ENCODE results near the gene LTBP2. TPM values are rescaled to one million over a fixed set of nuclear protein-coding genes. Genes with fewer than 3 reads are reported as not detected.
"Not testable (repeated sequence)": the region's sequence is repeated elsewhere in the genome, so short reads cannot be mapped to it uniquely, and the experiment has no call there.

Gene LTBP2
- total RNA-seq, 1 experiment from 2014 or later = 1.3 TPM

DNA sequence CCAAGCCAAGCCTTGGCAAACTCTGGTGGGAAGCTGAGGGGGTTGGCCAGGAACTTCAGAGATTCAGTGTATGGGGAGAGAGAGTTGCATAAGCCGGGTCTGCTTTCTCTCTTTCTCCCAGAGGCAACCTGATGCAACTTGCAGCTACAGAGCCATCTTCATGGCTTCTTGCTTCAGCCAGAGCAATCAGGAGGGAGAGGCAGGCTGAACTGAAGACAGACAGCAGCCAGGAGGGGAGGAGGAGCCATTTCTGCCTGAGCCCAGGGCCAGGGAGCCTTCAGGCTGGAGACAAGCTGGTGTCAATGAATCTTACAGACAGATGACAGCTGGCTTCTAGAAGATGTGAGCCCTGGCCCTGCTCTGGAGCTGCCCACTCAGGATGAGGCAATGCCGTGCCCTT is 137.7 kb downstream of the LTBP2 start:
- H3K27me3 ChIP-seq (ENCODE audit: control insufficient read depth, insufficient read depth, low read length) = no peaks in the 10 kb centered on the region
- H3K4me3 ChIP-seq (ENCODE audit: insufficient read depth, low read depth, low read length) = no peak overlapping the region
- no peak for DNase-seq
- H3K36me3 ChIP-seq (replicated peaks; ENCODE audit: control insufficient read depth, insufficient read depth, low read length) = peaks cover 5% of the 10 kb centered on the region

DNA sequence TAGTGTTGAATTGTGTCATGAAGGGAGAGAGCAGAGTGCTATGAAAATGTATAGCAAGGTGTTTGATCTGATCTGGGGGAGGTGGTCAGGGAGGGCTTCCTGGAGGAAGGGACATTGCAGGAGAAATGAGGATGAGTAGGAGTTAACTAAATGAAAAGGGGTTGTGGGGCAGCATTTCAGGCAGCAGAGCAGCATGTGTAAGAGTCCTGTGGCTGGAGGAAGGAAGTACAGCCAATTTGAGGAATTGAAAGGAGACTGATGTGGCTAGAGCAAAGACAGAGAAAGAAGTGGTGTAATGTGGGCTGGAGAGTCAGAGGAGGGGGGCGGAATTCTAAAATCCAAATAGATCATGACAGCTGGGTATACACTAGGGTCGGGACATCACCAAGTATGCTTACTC is 139.4 kb downstream of the LTBP2 start:
- no peaks in the 10 kb centered on the region for H3K27me3 ChIP-seq (ENCODE audit: control insufficient read depth, insufficient read depth, low read length)
- no peak overlapping the region for H3K4me3 ChIP-seq (ENCODE audit: insufficient read depth, low read depth, low read length)
- H3K36me3 ChIP-seq (replicated peaks; ENCODE audit: control insufficient read depth, insufficient read depth, low read length) = peaks cover 4% of the 10 kb centered on the region
- DNase-seq = no peak

- Histone ChIP-seq H3K27me3 (ENCODE audit: control insufficient read depth, insufficient read depth, low read length) (no peaks in the 10 kb centered on the region), H3K4me3 (ENCODE audit: insufficient read depth, low read depth, low read length) (no peak overlapping the region), H3K36me3 (replicated peaks; ENCODE audit: control insufficient read depth, insufficient read depth, low read length) (peaks cover 2% of the 10 kb centered on the region)
- DNase-seq = no peak
Measured at GRCh38 chr14:74469548-74470518, 142.2 kb downstream of the LTBP2 start.

- DNase-seq = no peak
- no peak overlapping the region for H3K4me3 ChIP-seq (ENCODE audit: insufficient read depth, low read depth, low read length)
- no peaks in the 10 kb centered on the region for H3K27me3 ChIP-seq (ENCODE audit: control insufficient read depth, insufficient read depth, low read length)
- no peaks in the 10 kb centered on the region; the same call in 1 of the 2 replicates for H3K36me3 ChIP-seq (replicated peaks; ENCODE audit: control insufficient read depth, insufficient read depth, low read length)
Measured at GRCh38 chr14:74468513-74468912, 143.5 kb downstream of the LTBP2 start.

- no peaks in the 10 kb centered on the region; the same call in 1 of the 2 replicates for H3K27me3 ChIP-seq (ENCODE audit: control insufficient read depth, insufficient read depth, low read length)
- DNase-seq = no peak
- no peaks in the 10 kb centered on the region for H3K36me3 ChIP-seq (replicated peaks; ENCODE audit: control insufficient read depth, insufficient read depth, low read length)
- H3K4me3 ChIP-seq (ENCODE audit: insufficient read depth, low read depth, low read length) = no peak overlapping the region
Measured at GRCh38 chr14:74465335-74465734, 146.7 kb downstream of the LTBP2 start.

GRCh38 chr14:74464785-74465184 is 147.3 kb downstream of the LTBP2 start:
- Histone ChIP-seq H3K36me3 (replicated peaks; ENCODE audit: control insufficient read depth, insufficient read depth, low read length) (no peaks in the 10 kb centered on the region), H3K27me3 (ENCODE audit: control insufficient read depth, insufficient read depth, low read length) (no peaks in the 10 kb centered on the region; the same call in 1 of the 2 replicates), H3K4me3 (ENCODE audit: insufficient read depth, low read depth, low read length) (no peak overlapping the region)
- DNase-seq = no peak

DNA sequence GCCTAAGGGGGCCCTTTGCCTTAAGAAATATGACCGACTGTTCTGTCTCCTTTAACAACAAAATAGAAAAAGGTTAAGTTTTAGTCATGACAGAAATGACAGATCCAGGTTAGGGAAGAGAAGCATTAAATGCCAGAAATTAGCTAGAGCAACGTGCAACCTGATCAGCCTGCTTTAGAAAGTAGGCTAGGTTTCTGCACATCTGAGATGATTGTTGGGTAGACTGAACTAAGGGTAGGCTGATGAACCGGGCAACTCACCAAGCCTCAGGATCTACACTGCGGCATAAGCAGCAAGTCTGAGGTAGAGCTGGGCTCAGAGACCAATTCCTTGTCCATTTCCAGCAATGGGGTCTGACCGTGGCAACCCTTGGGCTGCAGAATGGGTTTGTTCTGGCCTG is 148.3 kb downstream of the LTBP2 start:
- no peak overlapping the region for H3K4me3 ChIP-seq (ENCODE audit: insufficient read depth, low read depth, low read length)
- DNase-seq = no peak
- no peaks in the 10 kb centered on the region for H3K36me3 ChIP-seq (replicated peaks; ENCODE audit: control insufficient read depth, insufficient read depth, low read length)
- H3K27me3 ChIP-seq (ENCODE audit: control insufficient read depth, insufficient read depth, low read length) = no peaks in the 10 kb centered on the region; the same call in 1 of the 2 replicates

- Histone ChIP-seq H3K27me3 (ENCODE audit: control insufficient read depth, insufficient read depth, low read length) (no peaks in the 10 kb centered on the region; the same call in 1 of the 2 replicates), H3K36me3 (replicated peaks; ENCODE audit: control insufficient read depth, insufficient read depth, low read length) (no peaks in the 10 kb centered on the region), H3K4me3 (ENCODE audit: insufficient read depth, low read depth, low read length) (no peak overlapping the region)
- DNase-seq = no peak
Measured at GRCh38 chr14:74462993-74463392, 149.0 kb downstream of the LTBP2 start.

- H3K36me3 ChIP-seq (replicated peaks; ENCODE audit: control insufficient read depth, insufficient read depth, low read length) = no peaks in the 10 kb centered on the region
- no peak for DNase-seq
- H3K4me3 ChIP-seq (ENCODE audit: insufficient read depth, low read depth, low read length) = no peak overlapping the region
- no peaks in the 10 kb centered on the region; the same call in 1 of the 2 replicates for H3K27me3 ChIP-seq (ENCODE audit: control insufficient read depth, insufficient read depth, low read length)
Measured at GRCh38 chr14:74459976-74460375, 152.1 kb downstream of the LTBP2 start.

DNA sequence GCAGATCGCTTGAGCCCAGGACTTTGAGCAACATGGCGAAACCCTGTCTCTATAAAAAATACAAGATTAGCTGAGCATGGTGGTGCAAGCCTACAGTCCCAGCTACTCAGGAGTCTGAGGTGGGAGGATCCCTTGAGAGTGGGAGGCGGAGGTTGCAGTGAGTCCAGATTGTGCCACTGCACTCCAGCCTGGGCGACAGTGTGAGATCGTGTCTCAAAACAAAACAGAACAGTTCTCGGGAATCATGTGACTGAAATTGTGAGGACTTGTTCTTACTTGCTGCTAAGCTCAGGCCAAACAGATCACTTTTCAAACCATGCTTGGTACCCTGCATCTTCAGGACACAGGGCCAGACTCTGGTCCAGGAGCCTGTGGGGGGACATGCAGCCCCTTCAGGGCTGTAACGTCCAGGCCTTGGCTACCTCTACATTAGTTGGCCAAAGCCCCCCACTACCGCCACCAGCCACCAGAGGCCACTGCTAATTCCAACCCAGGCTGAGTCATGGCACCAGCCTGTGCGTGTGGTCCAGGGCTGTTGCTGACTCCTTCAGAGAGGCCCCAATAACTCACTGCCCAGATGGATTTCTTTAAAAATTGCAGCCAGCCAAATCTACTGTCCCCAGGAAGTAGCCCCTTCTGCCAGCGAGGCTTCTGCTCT is 152.6 kb downstream of the LTBP2 start:
- H3K27me3 ChIP-seq (ENCODE audit: control insufficient read depth, insufficient read depth, low read length) = no peaks in the 10 kb centered on the region; the same call in 1 of the 2 replicates
- peak; percentile 73 for DNase-seq

GRCh38 chr14:74457565-74457895 is 154.5 kb downstream of the LTBP2 start:
- Histone ChIP-seq H3K36me3 (replicated peaks; ENCODE audit: control insufficient read depth, insufficient read depth, low read length) (no peaks in the 10 kb centered on the region), H3K4me3 (ENCODE audit: insufficient read depth, low read depth, low read length) (no peak overlapping the region), H3K27me3 (ENCODE audit: control insufficient read depth, insufficient read depth, low read length) (no peaks in the 10 kb centered on the region)
- DNase-seq = no peak

More for the DNA sequence above, 152.6 kb downstream of the LTBP2 start:
- H3K4me3 ChIP-seq (ENCODE audit: insufficient read depth, low read depth, low read length) = no peak overlapping the region
- H3K36me3 ChIP-seq (replicated peaks; ENCODE audit: control insufficient read depth, insufficient read depth, low read length) = no peaks in the 10 kb centered on the region

GRCh38 chr14:74456684-74457564 is 155.1 kb downstream of the LTBP2 start:
- H3K36me3 ChIP-seq (replicated peaks; ENCODE audit: control insufficient read depth, insufficient read depth, low read length) = no peaks in the 10 kb centered on the region
- DNase-seq = no peak
- no peaks in the 10 kb centered on the region for H3K27me3 ChIP-seq (ENCODE audit: control insufficient read depth, insufficient read depth, low read length)
- no peak overlapping the region for H3K4me3 ChIP-seq (ENCODE audit: insufficient read depth, low read depth, low read length)

DNA sequence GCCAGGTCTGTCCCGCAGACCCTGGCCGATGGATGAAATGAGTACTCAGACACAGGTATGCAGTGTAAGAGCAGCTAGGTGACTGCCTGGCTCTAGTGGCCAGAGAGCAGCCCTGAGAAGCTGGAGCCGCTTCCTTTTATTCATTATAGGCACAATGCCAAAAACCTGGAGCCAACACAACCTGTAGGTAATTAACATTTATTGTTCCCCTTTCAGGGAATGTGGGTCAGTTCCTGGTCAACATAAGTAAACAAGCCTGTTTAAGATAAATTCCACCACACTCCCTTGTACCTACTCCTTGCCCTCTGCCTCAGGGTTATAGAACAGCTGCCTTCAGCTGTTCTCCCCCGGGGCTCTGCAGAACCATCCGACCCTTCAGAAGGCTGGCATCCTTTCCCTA is 157.6 kb downstream of the LTBP2 start:
- DNase-seq; H3K4me3 ChIP-seq (ENCODE audit: insufficient read depth, low read depth, low read length); H3K36me3 ChIP-seq (replicated peaks; ENCODE audit: control insufficient read depth, insufficient read depth, low read length); H3K27me3 ChIP-seq (ENCODE audit: control insufficient read depth, insufficient read depth, low read length): not testable (repeated sequence)

Data from H7 (cell line).